ENCODE measurements around the gene PTPRM. TPM values are rescaled to one million over a fixed set of nuclear protein-coding genes. Genes with fewer than 3 reads are reported as not detected.

Gene PTPRM
- total RNA-seq, 4 donors from 2014 or later: 62.7 to 94.0 (median 76.0) TPM

GRCh38 chr18:7684357-7684756 is 117.2 kb downstream of the PTPRM start:
- intact Hi-C loops (cut with DNase I): no loop called here
- Histone ChIP-seq H3K36me3 (no peaks in the 10 kb centered on the region), H3K27ac (replicated peaks in 1 of 4) (no peak overlapping the region), H3K4me3 (no peak overlapping the region), H3K4me1 (peaks cover 5 to 41% (median 24%) of the 10 kb centered on the region in 4 donors), H3K9me3 (no peaks in the 10 kb centered on the region), H3K27me3 (no peaks in the 10 kb centered on the region)
- 91% methylated on average over 4 of the region's 4 CpGs for WGBS
- TF ChIP-seq POLR2A (IDR thresholded peaks at IDR 0.05; ENCODE audit: low read depth): no peak
- no peak for TF ChIP-seq CTCF (IDR thresholded peaks at IDR 0.05)
- TF ChIP-seq POLR2AphosphoS5 (IDR thresholded peaks at IDR 0.05): no peak
- no peak for TF ChIP-seq EP300 (IDR thresholded peaks at IDR 0.05)
- no peak for DNase-seq (ENCODE audit: extremely low spot score)

GRCh38 chr18:7684966-7685365 is 117.8 kb downstream of the PTPRM start:
- 82% methylated on average over 3 of the region's 3 CpGs for WGBS
- Histone ChIP-seq H3K4me3 (no peak overlapping the region), H3K27ac (replicated peaks in 1 of 4) (no peak overlapping the region), H3K36me3 (no peaks in the 10 kb centered on the region), H3K9me3 (no peaks in the 10 kb centered on the region), H3K4me1 (peaks cover 9 to 42% (median 27%) of the 10 kb centered on the region in 4 donors), H3K27me3 (no peaks in the 10 kb centered on the region)
- no peak for DNase-seq (ENCODE audit: extremely low spot score)
- no peak for TF ChIP-seq CTCF (IDR thresholded peaks at IDR 0.05)
- no peak for TF ChIP-seq POLR2A (IDR thresholded peaks at IDR 0.05; ENCODE audit: low read depth)
- no peak for TF ChIP-seq POLR2AphosphoS5 (IDR thresholded peaks at IDR 0.05)
- TF ChIP-seq EP300 (IDR thresholded peaks at IDR 0.05): no peak
- intact Hi-C loops (cut with DNase I): no loop called here

- H3K4me3 ChIP-seq: no peak overlapping the region
- H3K4me1 ChIP-seq: peaks cover 9 to 39% (median 25%) of the 10 kb centered on the region in 4 donors
- DNase-seq (ENCODE audit: extremely low spot score): no peak
- intact Hi-C loops (cut with DNase I): no loop called here
- no peaks in the 10 kb centered on the region for H3K27me3 ChIP-seq
- no peaks in the 10 kb centered on the region for H3K9me3 ChIP-seq
- no peaks in the 10 kb centered on the region for H3K36me3 ChIP-seq
- TF ChIP-seq EP300 (IDR thresholded peaks at IDR 0.05) (no peak), POLR2AphosphoS5 (IDR thresholded peaks at IDR 0.05) (no peak), POLR2A (IDR thresholded peaks at IDR 0.05; ENCODE audit: low read depth) (no peak), CTCF (IDR thresholded peaks at IDR 0.05) (no peak)
- 62% methylated on average over 1 of the region's 1 CpG for WGBS
- no peak overlapping the region for H3K27ac ChIP-seq (replicated peaks in 1 of 4)
Observed at GRCh38 chr18:7686278-7686677, 119.2 kb downstream of the PTPRM start.

GRCh38 chr18:7688580-7688979 is 121.5 kb downstream of the PTPRM start:
- no peak for TF ChIP-seq POLR2AphosphoS5 (IDR thresholded peaks at IDR 0.05)
- TF ChIP-seq POLR2A (IDR thresholded peaks at IDR 0.05; ENCODE audit: low read depth): no peak
- TF ChIP-seq EP300 (IDR thresholded peaks at IDR 0.05): no peak
- no peak for TF ChIP-seq CTCF (IDR thresholded peaks at IDR 0.05)
- Histone ChIP-seq H3K27me3 (no peaks in the 10 kb centered on the region), H3K4me3 (no peak overlapping the region), H3K36me3 (no peaks in the 10 kb centered on the region), H3K4me1 (peaks cover 4 to 34% (median 17%) of the 10 kb centered on the region in 4 donors), H3K9me3 (no peaks in the 10 kb centered on the region), H3K27ac (replicated peaks in 1 of 4) (no peak overlapping the region)
- DNase-seq (ENCODE audit: extremely low spot score): no peak
- WGBS: 93% methylated on average over 3 of the region's 3 CpGs
- intact Hi-C loops (cut with DNase I): no loop called here

GRCh38 chr18:7691206-7691605 is 124.1 kb downstream of the PTPRM start:
- Histone ChIP-seq H3K27ac (replicated peaks in 1 of 4) (no peak overlapping the region), H3K27me3 (no peaks in the 10 kb centered on the region), H3K4me3 (no peak overlapping the region), H3K9me3 (no peaks in the 10 kb centered on the region), H3K36me3 (no peaks in the 10 kb centered on the region), H3K4me1 (peaks cover 4 to 25% (median 10%) of the 10 kb centered on the region in 4 donors)
- intact Hi-C loops (cut with DNase I): no loop called here
- TF ChIP-seq POLR2A (IDR thresholded peaks at IDR 0.05; ENCODE audit: low read depth) (no peak), CTCF (IDR thresholded peaks at IDR 0.05) (no peak), EP300 (IDR thresholded peaks at IDR 0.05) (no peak), POLR2AphosphoS5 (IDR thresholded peaks at IDR 0.05) (no peak)
- DNase-seq (ENCODE audit: extremely low spot score): no peak
- 95% methylated on average over 3 of the region's 3 CpGs for WGBS

All from esophagus muscularis mucosa (tissue), 4 donors.